HG03571 (cell line): ENCODE results near the gene NCBP3.

Experiments used
- ATAC-seq: cut with Tn5 transposase; IDR thresholded peaks from one replicate; pipeline ENCODE4 v1.9.1; 2021; ENCODE audit not compliant: unreplicated experiment

The NCBP3 gene, protein sequence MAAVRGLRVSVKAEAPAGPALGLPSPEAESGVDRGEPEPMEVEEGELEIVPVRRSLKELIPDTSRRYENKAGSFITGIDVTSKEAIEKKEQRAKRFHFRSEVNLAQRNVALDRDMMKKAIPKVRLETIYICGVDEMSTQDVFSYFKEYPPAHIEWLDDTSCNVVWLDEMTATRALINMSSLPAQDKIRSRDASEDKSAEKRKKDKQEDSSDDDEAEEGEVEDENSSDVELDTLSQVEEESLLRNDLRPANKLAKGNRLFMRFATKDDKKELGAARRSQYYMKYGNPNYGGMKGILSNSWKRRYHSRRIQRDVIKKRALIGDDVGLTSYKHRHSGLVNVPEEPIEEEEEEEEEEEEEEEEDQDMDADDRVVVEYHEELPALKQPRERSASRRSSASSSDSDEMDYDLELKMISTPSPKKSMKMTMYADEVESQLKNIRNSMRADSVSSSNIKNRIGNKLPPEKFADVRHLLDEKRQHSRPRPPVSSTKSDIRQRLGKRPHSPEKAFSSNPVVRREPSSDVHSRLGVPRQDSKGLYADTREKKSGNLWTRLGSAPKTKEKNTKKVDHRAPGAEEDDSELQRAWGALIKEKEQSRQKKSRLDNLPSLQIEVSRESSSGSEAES

DNA sequence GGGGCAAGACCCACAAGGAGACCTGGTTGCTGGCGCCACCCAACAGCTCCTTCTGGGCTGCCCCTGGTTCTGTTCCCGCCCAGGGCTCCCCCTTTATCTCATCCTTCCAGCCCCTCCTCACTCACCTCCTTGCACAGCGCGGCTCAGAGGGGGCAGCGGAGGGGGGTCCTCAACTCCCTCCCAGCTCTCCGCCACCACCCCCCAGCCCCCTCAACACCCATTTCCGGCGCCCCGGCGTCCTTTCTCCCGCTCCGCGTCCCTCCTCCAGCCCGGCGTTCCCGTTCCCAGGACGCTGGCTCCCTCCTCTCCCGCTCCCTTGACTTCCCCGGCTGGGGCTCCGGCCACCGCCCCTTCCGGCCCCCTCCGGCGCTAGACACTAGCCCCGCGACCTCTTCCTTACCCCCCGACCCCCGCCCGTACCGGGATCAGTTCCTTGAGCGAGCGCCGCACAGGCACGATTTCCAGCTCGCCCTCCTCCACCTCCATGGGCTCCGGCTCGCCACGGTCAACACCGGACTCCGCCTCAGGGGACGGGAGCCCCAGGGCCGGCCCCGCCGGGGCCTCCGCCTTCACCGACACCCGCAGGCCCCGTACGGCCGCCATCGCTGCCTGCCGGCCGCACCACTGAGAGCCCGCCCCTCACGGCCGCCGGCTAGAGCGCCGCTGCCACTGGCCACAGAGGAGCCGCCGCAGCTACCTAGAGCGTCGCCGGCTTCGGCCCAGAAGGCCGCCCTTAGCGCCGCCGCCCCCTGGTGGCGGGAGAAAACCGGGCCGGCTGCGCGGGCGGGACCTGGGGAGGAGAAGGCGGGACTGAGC is at the start of gene NCBP3:
TSS of gene NCBP3 (minus strand) at position 626 of the 816 bp plus-strand sequence. CDS start at position 603, 23 bp downstream.
- peak; percentile 94 for ATAC-seq

DNA sequence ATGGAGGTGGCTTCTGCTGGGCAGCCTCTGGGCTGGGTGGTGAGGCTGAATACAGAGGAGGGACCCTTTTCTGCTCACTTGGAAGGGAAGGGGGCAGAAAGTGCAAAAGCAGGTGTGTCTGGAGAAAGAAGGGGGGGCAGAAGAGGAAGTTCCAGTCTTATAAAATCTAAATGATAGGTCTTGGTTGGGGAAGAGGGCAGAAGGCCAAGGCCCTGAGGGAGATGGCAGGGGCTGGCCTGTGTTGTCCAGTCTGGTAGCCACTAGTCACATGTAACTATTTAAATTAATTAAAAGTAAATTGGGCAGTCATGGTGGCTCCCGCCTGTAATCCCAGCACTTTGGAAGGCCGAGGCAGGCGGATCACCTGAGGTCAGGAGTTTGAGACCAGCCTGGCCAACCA is 49.3 kb upstream of the NCBP3 start:
- no peak for ATAC-seq

DNA sequence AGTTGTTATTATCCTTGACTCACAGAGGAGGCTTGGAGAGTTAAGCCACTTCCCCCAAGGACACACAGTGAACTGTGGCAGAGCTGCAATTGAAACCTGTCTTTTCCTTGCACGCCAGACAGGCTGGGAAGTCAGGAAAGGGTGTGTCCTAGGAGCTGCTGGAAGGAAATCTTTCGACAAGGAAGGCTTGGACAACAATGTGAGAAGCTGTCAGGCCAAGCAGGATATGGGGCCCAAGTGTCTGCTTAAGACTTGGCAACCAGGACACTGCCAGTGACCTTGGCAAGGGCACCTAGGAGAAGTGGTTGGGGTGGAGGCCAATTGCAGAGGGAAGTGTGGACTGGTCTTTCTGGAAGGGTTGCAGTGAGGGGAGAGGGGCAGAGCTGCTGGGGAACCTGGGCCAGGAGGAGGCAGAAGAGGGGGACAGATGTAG is 48.9 kb upstream of the NCBP3 start:
- ATAC-seq: no peak

DNA sequence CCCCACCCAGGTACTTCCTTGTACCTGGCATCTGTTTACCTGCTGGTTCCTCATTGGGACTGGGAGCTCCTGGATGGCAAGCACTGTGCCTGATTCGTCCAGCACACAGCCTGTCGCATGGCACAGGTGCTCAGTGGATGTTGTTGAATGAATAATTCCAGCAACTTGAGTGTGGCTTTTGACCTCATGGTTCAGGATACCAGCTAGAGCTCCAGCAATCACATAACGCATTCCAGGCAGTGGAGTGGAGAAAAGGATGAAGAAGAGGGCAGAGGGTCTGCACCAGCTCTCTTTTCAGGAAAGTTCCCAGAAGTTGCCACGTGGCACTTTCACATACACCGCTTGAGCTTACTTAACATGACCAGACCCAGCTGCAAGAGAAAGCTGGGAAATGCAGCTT is 48.1 kb upstream of the NCBP3 start:
- no peak for ATAC-seq

DNA sequence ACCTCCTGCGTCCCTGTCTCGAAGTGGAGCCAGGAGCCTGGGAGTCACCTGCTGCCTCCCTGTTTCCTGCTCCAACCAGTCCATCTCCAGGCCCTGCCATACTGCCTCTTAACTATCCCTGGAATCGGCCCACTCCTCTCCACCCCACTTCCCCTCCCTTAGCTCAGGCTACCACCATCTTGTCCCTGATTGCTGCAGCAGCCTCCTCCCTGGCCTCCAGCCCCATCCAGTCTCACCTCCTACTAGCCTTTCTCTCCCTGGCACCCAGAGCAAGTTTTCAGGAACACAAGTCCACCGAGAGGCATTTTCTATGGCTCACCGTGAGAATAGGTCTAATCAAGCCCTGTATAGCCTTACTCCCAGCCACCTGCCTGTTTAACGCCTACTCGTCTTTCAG is 47.7 kb upstream of the NCBP3 start:
- ATAC-seq: no peak

DNA sequence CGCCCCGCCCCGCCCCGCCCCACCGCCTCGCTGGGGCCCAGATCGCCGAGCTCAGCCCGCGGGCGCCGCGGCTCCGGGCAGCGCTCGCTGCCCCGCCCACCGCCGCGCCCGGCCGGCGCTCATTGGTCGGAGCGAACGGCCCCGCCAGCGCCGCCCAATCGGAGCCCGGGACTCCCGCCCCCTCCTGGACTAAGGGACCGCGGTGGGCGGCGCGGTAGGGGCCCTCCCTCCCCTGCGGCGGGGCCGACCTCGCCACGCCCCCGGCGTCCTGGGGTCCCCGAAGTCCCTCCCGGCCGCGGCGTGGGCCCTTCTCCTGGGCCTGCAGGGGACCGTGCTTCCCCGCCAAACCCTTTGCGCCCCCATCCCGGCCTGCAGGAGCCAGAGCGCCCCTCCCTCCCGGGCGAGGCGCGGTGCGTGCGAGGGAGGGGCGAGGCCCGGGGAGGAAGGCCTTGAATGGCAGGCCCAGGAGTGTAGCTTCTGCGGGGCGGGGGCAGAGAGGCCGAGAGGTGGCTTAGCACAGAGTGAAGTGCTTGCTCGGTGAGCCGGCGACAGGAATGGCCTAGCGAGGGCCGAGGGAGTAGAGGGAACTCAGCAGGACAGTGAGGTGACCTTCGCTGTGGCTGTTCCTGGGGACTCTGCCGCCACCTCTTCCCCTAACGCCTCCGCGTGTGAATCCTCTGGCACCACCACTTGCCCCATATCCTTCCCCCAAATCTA is 47.1 kb upstream of the NCBP3 start, which contains the start of gene CAMKK1:
TSS of gene CAMKK1 (minus strand) at position 51 of the 717 bp plus-strand sequence. CDS start 7,366 bp downstream, outside the sequence.
- peak; percentile 90 for ATAC-seq

DNA sequence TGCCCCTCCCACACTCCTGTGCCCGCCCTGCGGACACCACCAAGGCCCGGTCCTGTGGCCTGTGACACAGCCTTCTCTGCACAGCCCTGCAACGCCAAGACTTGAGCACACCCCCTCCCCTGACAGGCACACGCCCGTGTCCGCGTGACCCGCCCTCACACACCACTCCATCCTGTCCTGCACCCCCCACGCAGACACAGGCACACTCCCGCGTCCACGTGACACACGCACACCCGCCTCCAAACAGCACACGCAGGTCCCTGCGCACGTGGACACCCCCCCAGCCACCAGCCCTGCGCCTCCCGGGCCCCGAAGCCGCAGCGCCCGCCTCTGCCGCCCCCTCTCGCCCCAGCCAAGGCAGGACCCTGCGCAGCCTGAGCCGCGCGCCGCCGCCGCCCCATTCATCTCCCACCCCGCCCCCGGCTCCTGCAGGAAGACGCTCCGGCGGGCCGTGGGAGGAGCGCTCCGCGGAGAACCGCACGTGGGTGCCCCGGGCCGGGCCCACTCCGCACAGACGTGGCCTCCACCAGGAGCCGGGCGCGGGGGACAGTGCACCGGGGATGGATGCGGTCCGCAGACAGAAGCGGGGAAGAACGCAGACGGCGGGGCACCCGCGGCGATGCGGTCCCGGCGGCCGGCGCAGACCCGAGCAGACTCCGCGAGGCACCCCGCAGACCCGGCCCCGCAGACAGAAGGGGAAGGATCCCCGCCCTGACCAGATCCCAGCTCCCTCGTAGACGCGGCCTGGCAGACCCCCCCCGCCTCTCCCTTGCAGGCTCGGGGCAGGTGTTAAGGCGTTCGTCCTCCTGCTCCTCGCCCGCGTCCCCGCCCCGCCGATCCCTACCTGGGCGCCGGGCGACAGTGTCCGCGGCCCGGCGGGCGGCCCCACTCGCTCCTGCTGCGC is 46.3 kb upstream of the NCBP3 start:
- peak; percentile 8 for ATAC-seq

DNA sequence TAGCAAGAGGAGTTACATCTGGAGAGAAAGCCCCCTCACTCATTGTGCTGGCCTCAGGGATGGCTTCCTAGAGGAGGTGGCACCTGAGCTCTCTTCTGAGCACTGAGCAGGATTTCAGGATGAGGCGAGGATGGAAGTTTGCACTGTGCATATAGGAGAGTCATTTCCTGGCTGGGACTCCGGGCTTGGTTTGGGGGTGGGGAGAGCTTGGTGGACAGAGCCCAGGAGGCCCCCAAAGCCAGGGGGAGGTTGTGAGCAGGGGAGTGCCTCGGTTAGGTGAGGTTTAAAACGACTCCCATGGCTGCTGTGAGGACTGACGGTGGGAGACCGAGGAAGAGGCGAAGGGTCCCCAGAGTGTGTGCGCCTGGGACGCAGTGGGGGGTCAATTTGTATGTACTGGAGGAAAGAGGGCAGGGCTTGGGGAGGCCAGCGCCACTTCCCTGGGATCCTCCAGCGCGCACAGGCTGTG is 45.6 kb upstream of the NCBP3 start:
- ATAC-seq: no peak

DNA sequence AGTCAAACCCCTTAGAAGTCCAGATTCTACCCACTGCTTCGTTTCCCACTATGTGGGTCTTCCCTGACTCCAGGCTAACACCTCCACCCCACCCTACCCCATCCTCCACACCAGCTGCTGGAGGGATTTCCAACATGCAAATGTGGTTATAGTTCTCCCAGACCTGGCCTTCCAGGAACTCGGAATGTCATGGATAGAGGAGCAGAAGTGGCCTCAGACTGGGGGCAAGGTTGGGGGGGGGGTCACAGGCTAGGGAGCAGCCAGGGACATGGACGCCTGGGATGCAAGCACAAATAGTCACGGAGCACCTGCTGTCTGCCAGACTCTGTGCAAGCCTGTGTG is 44.8 kb upstream of the NCBP3 start:
- ATAC-seq: no peak

DNA sequence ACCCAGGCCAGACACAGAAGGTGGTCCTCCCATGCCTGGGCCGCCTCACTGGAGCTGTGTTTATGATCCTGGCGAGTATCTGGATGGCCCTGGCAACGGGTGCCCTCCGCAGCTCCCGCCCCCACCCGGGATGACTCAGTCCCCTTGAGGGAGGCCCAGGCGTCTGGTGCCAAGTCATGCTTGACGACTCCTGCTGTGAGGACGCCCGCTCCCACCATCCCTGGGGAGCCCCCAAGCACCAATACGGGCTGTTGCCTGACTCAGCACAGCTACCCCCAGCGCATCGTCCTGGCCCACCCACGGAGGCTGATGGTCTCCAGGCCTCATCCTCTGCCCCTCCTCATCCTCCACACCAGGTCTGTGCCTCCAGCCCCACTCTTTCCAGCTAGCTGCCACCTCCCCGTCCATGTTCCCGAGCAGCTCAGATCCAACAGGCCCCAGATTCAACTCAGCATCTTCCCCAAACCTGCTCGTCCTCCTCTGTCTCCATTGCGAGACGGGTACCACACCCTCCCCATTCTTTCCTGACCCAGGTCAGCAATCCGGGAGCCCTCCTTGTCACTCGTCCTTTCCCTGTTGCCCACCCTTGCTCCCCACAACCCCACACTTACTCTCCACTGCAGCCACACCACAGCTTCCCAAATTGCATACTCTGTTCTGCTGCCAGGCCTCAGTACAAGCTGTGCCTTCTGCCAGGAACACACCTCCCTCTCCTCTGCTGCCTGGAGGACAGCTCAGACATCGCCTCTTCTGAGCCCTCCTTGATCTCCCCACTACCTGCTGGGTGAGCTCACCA is 44.2 kb upstream of the NCBP3 start:
- no peak for ATAC-seq

DNA sequence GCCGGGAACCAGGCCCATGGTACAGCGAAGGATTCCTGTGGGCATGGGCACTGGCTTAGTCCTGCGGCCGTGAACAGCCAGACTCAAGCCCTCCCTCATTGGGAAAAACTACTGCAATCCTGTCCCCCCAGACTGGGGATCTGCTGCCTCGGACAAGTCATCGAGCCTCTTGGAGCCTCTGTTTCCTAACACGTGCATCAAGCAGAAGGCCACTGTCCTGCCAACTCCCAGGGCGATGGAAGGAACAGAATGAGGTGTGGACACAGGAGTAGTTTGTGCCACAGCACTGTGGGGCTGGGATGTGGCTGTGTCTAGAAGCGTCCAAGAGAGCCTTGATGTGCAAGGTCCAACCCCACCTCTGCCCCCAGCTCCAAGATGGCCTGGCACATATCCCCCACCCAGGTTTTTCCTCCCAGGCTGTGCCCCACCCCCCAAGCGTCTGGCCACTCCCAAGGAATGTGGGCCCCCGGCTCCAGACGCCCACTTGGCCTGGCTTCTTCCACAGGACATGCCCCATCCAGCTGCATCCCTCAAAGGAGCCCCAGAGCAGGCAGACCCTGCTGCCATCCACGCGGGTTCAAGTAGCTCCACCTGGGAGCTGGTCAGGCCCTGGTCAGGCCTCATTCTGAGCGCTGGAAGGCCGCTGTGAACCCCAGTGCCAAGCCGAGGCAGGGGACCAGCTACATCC is 43.4 kb upstream of the NCBP3 start:
- no peak for ATAC-seq

DNA sequence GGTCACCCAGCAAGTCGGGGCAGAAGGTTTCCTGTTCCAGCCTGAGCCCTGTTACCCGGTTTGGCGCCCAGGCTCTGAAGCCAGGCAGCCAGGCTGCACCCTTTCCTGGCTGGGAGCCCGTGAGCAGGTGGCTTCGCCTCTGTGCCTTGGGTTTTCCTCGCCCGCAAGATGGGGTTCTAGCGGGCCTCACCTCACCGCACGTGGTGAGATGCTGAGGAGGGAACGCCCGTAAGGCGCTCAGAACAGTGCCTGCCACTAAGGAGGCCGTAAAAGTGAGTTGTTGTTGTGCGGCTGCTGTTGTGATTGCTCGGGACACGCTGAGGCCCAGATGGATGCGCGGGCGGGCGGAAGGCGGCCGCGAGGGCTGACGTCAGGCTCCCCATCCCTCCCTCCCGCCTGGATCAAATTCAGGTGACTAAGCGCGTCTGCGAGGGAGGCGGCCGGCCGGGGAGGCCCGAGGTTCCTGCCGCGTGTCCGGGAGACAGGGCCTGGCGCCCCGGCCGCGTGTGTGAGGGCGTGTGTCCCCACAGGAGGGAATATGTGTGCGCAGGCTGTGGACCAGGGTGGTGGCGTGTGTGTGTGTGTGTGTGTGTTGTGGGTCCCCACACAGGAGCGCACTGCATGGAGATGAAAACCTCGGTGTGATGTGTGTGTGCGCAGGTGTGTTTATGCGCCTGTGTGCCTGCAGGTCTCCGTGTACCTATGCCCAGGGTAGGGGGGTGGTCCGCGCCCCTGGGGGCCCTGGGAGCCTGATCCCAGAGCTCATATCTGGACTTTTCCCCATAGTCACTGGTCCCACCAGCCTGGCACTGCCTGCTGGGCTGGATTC is 42.5 kb upstream of the NCBP3 start:
- ATAC-seq: no peak

DNA sequence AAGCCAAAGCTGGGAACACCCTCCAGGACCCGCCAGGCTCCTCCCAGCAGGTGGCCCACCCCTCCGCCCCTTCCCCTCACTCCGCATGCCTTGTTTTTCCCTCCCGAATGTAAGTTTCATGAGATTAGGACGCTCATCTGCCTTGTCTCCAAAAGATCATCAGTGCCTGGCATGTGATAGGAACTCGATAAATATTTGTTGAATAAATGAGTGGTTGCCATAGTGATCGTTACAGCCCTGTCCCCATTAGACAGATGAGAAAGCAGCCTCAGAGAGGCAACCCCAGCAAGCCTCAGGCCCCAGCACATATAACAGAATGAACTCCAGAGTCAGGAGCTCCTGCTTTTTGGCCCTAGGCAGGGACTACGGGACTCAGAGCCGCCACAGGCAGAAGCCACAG is 41.8 kb upstream of the NCBP3 start:
- ATAC-seq: no peak

DNA sequence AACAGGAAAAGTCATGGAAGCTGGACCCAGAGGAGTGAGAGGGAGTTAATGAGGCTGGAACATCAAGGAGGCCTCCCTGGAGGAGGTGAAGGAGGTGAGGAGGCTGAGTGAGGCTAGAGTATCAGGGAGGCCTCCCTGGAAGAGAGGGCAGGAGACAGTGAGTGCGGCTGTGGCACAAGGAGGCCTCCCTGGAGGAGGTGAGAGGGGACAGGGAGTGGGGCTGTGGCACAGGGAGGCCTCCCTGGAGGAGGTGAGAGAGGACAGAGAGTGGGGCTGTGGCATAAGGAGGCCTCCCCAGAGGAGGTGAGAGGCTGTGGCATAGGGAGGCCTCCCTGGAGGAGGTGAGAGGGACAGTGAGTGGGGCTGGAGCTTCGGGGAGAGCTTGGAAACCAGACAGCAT is 41.3 kb upstream of the NCBP3 start:
- ATAC-seq: no peak

DNA sequence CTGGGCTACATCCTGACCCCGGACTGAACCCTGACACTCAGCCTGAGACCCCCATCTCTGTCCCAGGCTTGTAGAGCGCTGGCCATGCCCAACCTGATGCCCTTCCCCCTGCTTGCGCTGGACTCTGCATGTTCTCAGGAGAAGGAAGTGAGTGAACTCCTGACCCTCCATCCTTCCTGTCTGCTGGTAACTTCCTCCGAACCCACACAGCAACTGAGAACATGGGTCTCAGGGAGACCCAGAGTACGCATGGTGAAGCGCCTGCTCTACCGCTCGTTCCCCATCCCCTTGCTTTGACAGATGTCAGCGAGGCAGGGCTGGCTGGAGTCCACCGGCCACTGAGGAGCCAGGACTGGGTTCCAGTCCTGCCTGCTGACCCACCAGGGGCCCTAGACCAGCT is 40.7 kb upstream of the NCBP3 start:
- no peak for ATAC-seq

DNA sequence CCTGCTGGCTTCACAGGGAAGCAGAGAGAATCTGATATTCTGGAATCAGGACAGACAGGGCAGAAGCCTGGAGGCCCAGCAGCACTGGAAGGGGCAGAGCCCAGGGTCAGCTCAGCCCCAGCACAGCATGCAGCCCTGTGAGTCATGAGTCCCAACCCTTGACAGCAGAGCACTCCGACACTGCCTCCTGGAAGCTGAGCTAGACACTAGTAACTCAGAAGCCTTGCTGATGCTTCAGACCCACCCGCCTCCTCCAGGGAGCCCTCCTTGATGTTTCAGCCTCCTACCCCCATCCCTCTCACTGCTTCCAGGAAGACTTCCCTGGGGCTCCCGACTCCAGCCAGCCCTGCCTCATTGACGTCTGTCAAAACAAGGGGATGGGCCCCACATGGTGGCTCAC is 39.9 kb upstream of the NCBP3 start:
- no peak for ATAC-seq

DNA sequence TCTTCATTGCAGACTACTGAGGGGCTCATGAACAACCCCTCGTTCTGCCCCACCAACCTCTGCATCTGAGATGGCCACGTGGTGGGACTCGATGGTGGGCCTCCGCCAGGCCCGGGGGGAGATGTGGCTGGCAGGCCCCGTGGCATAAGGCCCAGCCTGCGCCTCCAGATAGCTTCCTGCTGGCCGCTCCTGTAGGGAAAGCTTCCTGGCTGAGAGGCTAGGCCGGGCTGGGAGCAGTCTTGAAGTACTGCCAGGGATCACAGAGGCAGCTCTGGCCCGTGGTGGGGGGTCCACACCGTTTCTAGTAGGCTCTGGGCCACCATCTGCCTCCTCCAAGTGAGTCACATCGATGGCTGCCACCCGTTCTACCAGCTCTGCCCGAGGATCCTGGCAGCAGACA is 39.2 kb upstream of the NCBP3 start:
- no peak for ATAC-seq

DNA sequence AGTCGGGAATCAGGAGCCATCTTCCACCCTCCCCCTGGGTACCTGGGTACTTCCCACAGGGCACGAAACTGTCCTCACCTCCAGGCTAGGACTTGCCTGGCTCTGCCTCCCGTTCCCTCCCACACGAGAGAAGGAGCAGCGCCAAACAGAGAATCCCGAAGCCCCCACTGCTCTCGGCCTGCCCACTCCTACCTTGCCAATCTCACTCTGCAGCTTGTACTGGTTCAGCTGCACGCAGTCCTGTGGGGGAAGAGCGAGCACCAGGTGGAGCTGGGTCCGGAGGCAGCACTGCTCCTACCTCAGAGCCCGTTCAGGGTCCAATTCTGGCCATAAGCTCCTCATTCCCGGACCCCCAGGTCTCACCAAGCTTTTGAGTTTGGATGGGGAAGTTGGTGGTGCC is 38.1 kb upstream of the NCBP3 start:
- ATAC-seq: no peak
